Fibroblast of peridontal ligament (primary cell): ENCODE data around the gene C14orf180.

ENCODE experiments used
- DNase-seq: peaks from one replicate; pipeline ENCODE4 v3.0.0-alpha.2; 2010; ENCODE audit errors: extremely low read depth

Gene C14orf180

DNA sequence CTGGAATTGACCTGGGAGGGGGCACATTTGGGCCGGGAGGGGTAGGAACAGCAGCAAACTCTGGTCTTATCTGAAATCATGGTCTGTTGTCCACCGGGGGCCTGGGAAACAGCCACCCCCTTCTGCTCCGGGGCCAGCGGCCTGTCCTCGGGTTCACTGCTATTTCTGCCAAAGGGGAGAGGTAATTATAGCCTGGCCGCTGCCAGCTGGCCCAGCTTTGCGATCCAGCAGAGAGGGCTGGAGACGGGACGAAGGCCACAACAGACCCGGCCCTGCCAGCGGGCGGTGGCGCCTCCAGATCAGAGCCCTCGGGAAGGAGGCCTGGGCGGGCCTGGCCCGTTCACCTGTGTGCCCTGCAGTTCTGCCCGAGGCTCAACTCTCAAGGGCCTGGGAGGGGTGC, at the start of gene C14orf180:
Gene C14orf180, plus strand, starts transcription at position 258 of the 400 bp plus-strand sequence. CDS start 6,667 bp downstream, outside the sequence.
- no peak for DNase-seq

- DNase-seq = no peak
Observed at GRCh38 chr14:104530646-104531045, 48.9 kb upstream of the C14orf180 start.

- DNase-seq = no peak
Observed at GRCh38 chr14:104531421-104532190, 48.0 kb upstream of the C14orf180 start.

DNA sequence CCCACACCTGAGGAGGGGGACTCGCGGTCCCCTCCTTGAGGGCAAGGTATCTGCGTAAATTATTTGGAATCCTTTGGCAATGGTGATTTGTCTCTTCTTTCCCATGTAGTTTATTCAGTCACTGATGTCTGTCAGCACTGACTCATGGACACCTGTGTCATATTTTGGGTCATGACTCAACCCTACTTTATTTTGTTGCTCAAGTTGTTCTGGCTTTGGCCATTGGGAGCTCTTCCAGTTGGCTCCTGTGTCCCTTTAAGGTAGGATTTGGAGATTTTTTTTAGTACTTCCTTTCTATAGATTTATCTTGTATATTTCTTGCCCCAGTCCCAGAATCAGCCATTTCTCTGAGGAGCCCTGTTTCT, 47.4 kb upstream of the C14orf180 start:
- DNase-seq = no peak

DNA sequence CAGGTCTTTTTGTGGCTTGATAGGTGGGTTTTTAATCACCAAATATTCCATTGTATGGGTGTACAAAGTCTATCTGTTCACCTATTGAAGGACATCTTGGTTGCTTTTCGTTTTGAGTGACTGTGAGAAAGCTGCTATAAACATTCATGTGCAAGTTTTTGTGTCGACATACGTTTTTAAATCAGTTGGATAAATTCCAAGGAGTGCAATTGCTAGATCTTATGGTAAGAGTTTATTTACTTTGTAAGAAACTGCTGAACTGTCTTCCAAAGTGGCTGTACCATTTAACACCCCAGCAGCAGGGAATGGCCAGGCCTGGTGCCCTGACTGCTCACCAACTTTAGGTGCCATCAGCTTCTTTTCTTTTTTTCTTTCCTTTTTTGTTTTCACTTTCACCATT, 45.5 kb upstream of the C14orf180 start:
- DNase-seq = no peak

GRCh38 chr14:104536942-104537612, 42.5 kb upstream of the C14orf180 start:
- no peak for DNase-seq

DNA sequence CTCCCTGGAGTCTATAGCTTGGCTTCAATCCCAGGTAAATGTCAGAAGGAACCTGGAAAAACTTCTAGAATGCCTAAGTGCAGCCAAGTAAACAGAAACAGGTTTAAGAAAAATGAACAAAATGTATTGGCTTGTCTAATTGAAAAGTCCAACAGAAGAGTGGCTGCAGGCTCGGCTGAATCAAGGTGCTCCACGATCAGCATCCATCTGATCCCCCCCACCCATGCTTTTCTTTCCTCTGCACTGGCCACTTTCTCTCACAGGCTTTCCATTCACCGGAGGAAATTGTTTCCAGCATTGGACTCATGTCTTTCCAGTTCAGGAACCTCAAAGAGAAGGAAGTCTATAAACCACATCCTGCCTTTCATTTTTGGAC, 42.0 kb upstream of the C14orf180 start:
- DNase-seq = no peak

DNA sequence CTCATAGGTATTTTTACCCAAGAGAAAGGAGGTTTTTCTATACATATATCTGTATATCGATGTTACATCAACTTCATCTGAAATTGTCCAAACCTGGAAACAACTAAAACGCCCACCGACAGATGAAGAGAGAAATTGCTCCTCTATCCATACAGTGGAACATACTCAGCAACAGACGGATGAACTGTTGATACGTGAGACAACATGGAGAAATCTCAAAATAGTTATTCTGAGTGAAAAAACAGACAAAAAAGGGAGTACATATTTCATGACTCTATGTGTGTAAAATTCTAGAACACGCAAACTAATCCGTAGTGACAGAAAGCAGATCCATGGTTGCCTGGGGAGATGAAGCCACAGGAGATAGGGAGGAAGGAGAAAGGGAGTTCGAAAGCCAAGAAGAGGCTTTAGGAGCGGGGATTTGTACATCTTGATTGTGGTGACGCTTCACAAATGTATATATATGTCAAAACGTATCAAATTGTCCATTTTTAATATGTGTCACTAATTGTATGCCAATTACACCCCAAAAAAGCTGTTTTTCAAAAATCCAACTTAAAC, 37.6 kb upstream of the C14orf180 start:
- no peak for DNase-seq

GRCh38 chr14:104542871-104543830, 36.4 kb upstream of the C14orf180 start:
- no peak for DNase-seq

DNA sequence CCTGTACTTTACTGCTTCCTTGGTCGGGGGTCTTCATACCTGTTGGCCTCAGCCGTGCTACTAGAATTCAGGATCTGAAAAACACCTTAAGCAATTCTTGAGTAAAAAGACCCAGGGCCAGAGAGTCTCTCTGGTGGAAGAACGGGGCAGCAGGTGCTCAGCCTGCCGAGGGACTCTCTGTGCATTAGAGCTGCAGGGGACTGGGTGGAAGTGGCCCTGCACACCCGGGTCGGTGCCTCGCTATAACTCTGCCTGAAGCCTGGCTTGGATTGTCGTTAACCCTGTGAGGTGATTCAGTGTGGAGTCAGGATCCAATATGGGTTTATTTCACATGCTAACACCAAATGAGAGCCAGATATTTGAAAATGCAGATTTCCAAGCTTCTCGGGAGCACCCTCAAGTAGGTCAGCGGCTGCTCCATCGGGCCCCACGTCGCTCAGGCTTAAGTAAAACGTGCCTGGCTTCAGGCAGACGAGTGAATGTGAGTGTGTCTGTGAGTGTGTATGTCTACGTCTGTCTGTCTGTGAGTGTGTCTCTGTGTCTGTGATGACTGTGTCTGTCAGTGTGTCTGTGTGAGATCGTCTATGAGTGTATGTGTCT, 35.1 kb upstream of the C14orf180 start:
- no peak for DNase-seq

GRCh38 chr14:104545151-104545941, 34.2 kb upstream of the C14orf180 start:
- no peak for DNase-seq

- DNase-seq = no peak
Observed at GRCh38 chr14:104545942-104546501, 33.5 kb upstream of the C14orf180 start.

GRCh38 chr14:104546591-104547309, 32.8 kb upstream of the C14orf180 start:
- no peak for DNase-seq

GRCh38 chr14:104547310-104547997, 32.1 kb upstream of the C14orf180 start:
- DNase-seq = no peak

DNA sequence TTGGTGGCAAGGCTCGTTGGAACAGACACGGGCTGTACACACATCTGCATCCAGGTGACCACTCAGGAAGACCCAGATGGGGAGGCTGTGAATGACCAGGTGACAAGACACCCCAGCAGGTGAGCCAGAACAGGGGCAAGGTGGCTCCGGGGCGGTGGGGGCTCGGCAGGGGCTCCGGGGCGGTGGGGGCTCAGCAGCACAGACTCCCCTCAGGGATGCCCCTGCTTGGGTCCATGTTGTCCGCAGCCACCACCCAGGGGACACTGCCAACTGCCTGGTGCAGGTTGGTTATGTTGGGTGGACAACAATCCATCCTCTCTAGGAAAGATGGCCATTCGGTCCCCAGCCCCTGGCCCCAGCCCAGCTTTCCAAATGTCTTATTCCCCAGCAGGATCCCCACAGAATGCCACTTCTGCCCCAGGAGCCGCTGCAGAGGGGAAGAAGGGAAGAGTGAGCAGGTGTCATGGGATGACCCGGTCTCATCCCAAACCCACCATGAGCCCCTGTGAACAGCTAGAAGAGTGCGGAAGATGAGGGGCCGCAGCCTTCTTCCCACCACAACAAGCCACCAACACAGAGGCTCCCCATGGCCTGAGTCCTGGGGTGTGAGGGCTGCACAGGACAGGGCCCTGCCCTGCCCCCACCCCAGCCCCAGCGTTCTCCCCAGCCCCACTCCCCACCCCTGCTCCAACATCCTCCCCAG, 31.4 kb upstream of the C14orf180 start:
- no peak for DNase-seq

GRCh38 chr14:104548802-104549535, 30.6 kb upstream of the C14orf180 start:
- no peak for DNase-seq

DNA sequence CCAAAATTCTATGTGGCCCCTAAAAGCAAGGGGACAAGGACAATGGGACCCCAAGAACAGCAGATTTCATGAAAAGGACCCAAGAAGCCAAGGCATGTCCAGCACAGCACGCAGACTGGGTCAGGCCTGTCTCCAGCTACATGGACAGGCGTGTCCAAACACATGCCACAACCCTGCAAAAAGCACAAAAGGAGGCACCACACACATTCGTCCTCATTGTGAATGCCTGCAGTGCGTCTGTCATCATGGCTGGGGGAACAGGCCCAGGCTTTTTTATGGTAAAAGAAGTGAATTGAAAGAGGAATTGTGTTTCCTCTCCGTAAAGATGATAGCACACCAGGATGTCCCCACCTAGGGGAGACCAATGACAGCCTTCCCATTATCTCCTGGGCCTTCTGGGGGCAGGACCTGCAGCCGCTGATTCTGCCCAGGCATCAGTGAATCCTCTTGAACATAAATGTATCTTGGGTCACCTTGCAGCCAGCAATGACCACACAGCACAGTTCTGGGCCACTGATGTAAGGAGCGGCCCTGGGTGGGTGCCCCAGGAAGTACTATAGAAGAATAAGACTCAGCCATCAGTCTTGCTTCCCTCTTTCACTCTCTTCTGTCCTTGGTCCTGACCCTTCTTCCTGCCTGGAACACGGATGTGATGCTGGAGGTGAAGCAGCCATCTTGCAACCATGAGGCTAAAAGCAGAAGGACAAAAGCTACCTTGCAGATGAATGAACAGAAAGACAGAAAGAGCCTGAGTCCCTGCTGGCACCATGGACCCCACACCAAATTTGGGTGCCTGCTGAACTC, 29.8 kb upstream of the C14orf180 start:
- no peak for DNase-seq
